NCI-H2196 (cell line): ENCODE results near the gene KRTAP5-6.
A peak's percentile ranks its signal among the peaks of the same experiment; 100 is the strongest.

Experiments
- DNase-seq: peaks from one replicate; lab custom pipeline; 2025; ENCODE audit not compliant: unreplicated experiment; lab: John Stamatoyannopoulos, UW

Gene KRTAP5-6, protein sequence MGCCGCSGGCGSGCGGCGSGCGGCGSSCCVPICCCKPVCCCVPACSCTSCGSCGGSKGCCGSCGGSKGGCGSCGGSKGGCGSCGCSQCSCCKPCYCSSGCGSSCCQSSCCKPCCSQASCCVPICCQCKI

DNA sequence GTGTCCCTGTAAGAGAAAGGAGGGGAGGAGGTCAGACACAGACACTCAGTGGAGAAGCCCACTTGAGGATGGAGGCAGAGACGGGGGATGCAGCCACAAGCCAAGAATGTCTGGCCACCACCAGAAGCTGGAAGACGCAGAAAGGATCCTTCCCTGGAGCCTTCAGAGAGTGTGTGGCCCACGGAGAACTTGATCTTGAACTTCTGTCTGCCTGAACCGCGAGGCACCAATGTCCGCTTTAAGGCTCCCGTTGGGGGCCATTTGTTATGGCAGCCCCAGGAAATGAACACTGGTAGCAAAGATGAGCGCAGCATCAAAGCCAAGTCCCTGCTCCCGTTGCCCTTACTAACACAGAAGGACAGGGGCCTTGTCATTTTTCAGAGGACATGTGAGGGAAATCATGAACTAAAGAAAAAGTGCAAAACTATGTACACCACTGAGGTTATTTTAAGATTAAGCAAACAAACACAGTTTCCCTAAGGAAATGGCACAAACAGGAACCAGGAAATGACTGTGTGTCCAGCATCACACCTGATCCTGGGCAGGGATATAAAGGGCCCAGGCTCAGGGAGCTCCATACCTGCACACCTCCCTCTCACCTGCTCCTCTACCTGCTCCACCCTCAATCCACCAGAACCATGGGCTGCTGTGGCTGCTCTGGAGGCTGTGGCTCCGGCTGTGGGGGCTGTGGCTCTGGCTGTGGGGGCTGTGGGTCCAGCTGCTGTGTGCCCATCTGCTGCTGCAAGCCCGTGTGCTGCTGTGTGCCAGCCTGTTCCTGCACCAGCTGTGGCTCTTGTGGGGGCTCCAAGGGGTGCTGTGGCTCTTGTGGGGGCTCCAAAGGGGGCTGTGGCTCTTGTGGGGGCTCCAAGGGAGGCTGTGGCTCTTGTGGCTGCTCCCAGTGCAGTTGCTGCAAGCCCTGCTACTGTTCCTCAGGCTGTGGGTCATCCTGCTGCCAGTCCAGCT lies at the start of gene KRTAP5-6:
Gene KRTAP5-6 (plus strand): TSS at position 588 of the 963 bp plus-strand sequence. CDS start 51 bp downstream, at position 639.
- DNase-seq = no peak

DNA sequence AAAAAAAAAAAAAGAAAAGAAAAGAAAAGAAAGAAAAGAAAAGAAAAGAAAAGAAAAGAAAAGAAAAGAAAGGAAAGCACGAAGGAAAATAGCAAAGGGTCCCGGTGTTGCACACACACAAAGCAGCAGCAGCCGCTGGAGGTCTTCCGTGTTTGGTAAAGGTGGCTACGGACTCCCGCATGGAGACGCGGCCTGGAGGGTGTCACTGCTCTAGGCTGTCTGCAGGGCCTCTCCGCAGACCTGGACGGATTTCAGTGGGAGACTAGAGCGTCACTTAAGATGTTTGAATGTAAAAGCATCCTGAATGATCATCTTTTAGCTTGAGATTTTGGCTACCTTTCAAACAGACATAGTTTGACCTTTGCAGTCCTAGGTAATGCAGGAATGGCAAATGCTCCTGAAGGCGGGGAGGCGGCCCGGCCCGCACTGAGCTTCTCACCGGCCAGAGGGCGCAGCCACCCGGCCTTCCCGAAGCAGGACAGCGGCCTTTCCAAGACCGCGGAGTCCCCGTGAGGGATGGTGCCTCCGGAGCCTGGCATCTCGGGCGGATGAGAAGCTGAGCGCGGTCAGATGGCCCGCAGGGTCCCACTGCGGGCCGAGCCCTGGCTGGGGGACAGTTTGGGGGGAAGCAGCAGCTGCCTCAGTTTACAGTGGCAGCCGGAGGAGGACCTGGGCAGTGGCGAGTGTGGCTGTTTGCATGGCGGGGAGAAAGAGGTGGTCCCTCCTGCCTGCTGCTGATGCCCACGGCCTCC lies 48.9 kb upstream of the KRTAP5-6 start:
- no peak for DNase-seq

DNA sequence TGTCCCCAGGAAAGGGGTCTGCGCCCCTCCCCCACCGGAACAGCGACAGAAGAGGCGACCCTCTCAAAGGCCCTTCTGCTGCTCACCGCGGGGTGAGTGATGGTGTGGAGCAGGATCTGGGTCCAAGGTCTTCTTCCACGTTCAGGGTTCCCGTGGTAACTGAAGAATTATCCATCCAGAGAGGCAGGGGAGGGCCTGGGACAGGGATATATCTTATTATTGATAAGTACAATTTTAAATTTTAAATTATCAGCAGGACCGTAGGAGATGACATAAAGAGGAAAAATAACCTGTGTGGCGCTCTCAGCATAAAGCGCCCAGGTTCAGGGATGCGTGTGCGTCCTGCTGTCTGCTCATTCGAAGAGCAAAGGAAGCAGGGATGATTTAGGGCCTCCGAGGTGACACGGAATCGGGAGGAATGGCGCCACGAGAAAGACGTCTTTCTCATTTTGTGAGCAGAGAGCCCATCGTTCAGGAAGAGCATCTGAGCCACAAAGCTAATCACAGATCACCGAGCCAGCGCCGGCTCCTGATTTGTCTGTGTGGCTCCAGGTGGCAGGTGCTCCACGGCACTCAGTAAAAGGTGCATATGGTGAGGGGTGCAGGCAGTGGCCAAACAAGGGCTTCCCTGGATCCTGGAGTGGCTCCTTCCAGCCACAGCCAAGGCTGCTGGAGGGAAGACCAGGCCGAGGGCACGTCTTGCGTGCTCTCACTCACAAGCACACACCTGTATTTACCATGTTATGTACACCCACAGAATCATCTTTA lies 48.2 kb upstream of the KRTAP5-6 start:
- no peak for DNase-seq

DNA sequence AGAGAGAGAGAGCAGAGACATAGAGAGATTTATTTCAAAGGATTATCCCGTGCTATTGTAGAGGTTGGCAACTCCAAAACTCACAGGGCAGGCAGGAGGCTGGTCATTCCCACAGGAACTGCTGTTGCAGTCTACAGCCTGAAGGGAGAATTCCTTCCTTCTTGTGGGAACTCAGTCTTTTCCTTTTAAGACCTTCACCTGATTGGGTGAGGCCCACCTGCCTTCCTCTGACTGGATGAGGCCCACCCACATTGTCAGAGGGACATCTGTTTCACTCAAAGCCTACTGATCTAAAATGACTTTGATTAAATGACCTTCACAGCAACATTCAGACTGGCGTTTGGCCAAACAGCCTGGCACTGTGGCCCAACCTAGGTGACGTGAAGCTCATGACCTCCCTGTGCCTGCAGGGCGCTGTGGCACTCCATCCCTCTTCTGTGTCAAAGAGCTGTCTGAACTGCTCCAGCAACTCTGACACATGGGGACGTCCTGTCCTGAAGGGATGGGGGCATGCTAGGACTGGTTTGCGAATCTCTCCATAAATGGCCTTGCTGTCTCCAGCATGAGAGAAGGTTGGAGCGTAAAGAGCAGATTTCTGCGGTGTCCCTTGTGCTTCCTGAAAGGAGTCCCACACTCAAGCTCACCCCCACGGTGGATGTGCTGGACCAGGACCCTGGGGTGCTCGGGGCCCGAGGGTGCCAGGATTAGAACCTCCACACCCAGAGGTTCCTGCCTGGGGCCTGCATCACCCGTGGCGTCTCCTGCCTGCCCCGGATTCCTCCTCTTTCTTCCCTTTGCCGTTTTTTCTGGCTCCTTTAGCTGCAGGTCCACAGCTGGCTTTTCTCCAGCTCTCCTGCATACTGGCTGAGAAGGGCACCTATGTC lies 46.7 kb upstream of the KRTAP5-6 start:
- DNase-seq = no peak

DNA sequence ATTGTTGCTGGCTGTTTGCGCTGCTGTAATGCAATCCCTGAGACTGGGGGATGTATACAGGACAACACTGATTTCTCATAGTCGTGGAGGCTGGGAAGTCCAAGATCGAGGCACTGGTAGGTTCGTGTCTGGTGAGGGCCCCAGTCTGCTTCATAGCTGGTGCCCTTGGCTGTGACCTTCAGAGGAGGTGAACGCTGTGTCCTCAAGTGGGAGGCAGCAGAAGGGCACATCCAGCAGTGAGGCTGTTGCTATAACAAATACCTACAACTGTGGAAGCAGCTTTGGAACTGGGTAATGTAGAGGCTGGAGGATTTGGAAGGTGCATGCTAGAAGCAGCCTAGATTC lies 46.1 kb upstream of the KRTAP5-6 start:
- DNase-seq = no peak

DNA sequence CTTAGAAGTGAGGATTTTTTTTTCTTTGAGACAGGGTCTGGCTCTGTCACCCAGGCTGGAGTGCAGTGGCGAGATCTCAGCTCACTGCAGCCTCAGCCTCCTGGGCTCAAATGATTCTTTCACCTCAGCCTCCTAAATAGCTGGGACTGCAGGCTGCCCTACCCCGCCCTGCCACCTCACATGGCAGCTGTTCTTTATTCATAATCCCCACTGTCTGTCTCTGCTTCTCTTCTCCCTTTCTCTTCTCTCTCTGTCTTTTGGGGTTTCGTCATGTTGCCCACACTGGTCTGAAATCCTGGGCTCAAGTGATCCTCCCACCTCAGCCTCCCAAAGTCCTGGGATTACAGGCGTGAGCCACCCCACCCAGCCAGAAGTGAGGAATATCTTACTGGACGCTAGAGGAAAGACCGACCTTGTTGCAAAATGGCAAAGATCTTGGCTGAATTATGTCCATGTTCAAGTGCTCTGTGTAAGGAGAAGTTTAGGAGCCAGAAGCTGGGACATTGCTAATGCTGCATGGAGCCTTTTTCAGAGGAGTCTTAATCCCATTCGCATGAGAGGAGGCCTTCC lies 45.5 kb upstream of the KRTAP5-6 start:
- DNase-seq = no peak

DNA sequence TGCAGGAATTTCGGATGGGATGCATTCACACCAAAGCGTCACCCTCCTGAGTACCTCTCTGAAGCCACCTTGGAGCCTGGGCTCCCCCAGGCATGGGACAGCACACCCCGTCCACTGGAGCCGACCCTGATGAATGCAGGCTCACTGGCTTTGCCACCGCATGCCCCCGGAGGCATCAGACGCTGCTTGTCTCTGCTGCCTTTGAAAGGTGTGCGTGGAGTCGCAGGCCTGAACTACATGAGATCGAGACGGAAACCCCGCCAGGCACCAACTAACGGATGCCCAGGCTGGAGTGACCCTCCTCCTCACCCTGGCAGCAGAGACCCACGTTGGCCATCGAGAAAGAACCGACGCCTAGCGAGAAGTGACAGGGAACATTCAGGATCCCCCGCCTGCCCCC lies 45.0 kb upstream of the KRTAP5-6 start:
- no peak for DNase-seq

DNA sequence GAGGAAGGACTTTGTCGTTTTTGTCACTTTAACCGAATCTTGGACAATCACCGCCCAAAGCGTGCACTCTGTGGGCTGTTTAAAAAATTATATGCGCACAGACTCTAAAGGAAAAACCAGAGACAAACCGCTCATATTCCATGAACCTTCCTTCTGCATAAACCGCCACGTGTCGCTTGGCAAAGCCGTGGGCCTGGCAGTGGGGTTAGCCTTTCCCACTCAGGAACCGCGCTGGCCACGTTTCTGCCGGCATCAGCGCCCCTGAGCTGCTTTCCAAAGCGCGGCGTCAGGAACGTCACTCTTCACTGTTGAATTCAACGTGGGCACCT lies 44.6 kb upstream of the KRTAP5-6 start:
- DNase-seq = no peak

DNA sequence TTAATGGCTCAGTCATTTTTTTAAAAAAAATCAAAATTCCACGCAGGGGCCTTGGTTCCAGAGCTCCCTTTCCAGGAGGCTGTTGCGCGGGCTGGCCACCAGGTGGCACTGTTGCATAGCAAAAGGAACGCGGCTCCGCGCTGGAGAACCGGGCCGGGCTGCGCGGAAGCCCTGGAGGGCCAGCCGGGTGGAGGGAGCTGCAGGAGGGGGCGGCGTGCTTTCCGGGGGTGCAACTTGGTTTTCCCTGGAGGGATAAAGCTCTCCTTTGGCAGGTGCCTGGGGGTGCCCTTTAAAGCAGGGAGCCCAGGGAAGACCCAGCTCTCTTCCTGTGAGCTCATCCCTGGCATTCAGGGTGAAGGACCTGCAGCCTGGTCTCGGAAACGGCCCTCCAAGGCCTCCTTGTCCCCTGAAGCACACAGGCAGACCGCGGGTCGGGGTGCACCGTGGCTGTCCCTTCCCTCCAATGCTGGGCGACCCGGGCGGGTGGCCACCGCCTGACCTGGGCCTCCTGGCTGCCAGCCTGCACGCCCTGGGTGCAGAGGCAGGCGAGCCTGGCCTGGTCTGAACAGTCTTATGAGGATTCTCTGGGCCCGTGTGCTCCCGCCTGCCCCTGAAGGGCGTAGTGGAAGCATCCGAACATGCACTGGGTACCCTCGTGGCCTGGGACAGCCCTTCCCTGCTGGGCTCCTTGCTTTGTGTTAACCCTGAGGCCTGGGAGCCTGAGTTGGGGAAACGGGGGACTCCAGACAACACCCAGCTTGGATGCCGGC lies 44.0 kb upstream of the KRTAP5-6 start:
- peak; percentile 77 for DNase-seq

DNA sequence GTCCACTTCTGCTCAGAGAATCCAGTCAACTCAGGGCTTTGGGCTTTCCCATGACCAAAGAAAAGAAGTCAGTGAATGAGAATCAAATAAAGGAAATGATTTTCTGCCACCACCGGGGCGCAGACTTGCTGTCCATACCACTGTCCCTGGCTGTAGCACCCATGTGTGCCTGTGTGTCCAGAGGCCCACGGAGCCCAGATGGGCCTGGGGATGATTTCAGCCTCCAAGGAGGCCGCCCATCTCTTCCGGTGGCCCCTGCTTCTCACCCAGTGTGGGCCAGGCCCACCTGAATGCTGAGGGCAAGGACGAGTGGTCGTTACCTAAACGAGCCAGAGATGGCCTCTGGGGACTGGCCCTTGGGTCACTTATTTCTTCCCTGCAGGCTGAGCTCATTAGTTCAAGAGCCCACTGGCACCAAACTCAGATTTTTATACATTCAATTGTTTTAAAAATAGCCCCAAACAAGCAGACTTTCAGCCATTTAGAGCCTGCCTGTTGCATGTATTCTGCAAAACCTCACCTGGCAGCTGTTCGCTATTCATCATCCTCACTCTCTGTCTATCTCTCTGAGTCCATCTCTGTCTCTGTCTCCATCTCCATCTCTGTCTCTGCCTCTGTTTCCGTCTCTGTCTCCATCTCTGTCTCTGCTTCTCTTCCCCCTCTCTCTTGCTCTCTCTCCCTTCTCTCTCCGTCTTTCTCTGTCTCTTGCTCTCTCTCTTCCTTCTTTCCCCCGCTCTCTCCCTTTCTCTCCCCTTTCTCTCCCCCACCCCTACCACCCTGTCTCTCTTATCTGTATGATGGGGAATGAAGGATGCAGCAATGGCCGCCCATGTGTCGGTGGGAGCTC lies 43.2 kb upstream of the KRTAP5-6 start:
- DNase-seq = no peak

DNA sequence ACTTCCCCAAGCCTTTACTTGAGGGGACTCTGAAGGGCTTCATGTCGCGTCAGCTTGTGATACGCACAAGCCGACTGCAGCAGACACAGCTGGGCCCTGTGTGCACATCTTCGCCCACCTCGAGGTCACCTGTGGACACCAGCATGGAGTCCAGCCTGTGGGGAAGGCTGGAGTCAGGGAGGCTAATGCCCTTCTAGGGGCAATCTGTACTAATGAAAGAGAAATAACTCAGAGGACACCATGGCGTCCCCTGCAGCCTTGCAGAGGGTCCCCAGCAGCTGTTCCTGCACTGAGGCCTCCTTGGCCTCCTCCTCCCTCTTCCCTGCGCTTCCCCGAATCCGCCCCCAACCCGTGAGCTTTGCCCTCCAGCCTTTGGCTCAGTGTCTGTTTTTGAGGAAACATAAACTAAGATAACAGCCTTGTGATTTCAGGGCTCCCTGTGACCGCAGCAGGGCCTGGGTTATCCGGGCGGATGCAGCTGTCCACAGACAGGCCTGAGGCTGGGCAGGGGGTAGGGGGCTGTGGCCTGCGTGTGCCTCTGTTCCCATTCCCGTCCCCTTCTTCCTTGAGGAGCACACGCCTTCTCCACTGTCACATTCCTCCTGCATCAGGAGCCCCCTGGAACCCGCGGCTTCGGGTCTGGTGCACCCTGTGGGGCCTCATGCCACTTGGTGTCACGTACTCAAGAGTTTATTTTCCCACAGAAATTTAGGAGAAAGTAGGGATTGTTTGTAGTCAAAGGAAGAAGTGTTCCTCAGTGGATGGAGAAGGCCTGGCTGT lies 42.4 kb upstream of the KRTAP5-6 start:
- no peak for DNase-seq

DNA sequence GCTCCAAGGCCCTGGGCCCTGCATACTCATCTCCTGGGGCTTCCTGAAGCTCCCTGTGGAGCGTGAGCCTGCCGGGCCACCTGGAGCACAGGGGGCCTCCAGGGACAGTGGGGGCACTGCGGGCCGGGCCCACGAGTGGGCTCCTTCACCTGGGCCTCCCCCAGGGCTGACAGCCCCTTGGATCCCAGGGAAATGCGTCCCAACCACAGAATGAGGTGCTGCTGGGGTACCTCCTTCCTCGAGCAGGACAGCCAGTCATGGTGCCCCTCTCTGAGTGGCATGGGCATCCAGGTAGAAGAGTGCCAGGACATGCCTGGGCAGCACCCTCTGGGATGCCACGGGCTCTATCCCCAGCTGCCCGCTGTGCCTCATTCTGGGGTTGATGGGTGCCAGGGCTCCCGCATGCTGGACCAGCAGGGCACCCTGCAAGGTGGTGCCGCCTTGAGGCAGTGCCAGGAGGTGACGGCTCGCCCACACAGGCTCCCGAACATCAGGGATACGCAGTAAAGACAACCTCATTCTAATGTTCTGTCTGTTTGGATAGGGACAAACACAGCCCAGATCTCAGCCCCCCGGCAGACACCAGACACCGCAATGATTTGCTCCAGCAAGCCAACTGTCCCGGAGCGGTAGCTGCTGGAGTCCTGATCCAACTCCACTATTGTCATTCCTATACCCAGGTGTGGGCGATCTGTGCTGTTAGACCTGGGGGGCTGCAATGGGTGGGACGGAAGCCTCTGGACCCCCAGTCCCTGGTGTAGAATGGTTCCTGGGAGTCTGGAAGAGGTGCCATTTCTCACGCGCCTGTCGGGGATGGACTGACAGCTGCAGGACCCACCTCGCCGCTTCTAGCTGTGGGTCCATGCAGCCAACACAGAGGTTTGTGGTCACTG lies 41.6 kb upstream of the KRTAP5-6 start:
- DNase-seq = no peak

DNA sequence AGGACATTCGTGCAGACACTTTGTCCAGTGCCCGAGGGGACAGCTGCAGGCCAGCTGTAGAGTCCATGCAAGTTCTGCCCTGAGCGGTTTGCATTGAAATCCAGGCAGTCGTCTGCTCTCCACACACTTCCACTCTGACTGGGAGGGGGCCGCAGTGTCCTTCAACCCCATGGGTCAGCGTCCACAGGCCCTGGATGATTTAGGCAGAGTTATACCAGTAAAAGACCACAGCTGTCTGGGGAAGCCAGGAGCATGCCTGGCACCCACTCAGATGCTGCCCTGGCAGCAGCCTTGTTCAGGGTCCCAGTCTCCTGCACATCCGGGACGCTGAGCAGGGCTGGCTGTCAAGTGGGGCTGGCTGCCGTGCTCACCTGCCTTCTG lies 40.9 kb upstream of the KRTAP5-6 start:
- DNase-seq = no peak

DNA sequence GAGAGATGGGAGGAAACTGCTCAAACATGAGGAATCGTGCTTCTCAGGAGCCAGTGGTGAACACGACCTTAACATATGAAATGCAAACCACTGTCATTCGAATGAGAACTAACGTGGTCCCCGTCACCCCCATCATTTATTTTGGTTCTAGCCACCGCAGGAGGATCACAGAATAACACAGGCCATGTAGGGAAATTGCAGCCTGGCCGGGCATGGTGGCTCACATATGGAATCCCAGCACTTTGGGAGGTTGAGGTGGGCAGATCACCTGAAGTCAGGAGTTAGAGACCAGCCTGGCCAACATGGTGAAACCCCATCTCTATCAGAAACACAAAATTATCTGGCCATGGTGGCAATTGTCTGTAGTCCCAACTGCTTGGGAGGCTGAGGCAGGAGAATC lies 40.3 kb upstream of the KRTAP5-6 start:
- DNase-seq = no peak

DNA sequence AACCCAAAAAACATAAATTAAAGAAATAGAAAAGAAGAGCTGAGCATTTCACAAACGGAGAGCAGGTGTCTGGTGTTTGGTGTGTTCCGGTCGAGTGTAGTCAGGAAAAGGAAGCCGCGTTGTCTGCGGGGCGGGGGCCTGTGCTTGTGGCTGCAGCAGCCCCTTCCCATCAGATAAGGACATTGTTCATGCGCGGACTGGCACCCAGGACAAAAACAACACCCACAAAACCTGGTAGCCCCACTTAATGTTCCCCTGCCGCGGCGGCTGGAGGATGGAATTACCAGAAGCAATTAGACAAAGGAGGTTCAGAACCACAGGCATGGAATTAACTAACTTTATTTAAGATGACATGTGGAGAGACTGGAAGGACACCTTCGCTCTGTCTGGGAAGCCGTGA lies 37.5 kb upstream of the KRTAP5-6 start:
- no peak for DNase-seq

DNA sequence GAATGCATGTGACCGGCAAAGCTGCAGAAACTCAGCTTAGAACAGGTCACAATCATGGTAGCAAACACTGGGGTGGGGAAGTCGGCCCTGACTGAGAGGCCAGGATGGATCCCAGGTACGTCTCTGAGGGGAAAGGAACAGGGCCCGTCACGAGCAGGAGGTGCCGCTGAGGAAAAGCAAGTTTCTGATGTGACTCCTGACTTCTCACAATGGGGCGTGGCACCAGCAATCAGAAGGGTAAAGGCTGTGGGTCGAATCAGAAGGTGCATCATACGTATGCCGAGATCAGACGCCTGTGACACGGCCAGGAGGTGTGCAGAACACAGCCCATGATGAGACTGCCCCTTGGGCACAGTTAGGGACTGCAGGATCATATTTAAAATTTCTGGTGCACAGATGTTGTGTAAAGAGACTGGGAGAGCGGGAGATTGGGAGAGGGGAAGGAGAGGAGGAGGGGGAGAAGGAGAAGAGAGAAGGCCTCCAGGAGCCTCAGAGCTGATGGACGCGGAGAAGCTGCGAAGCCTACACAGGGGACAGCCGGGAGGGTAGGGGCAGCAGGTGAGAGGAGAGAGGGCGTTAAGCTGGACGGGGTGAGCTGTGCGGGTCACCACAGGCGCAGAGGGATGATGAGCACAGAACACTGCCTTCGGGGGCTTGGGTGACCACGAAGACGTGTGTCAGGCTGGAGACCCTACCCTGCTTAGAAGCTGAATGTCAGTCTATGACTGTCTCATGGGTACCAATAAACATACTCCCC lies 36.7 kb upstream of the KRTAP5-6 start:
- DNase-seq = no peak
